ENCODE measurements around the gene GKN2.

DNA sequence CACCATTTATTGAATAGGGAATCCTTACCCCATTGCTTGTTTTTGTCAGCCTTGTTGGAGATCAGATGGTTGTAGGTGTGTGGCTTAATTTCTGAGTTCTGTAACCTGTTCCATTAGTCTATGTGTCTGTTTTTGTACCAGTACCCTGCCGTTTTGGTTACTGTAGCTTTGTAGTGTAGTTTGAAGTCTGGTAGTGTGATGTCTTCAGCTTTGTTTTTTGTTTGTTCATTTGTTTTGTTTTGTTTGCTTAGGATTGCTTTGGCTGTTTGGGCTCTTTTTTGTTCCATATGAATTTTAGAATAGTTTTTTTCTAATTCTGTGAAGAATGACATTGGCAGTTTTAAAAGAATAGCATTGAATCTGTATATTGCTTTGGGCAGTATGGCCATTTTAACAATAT lies 12.7 kb downstream of the GKN2 start:
- TF ChIP-seq, protein P1, sequence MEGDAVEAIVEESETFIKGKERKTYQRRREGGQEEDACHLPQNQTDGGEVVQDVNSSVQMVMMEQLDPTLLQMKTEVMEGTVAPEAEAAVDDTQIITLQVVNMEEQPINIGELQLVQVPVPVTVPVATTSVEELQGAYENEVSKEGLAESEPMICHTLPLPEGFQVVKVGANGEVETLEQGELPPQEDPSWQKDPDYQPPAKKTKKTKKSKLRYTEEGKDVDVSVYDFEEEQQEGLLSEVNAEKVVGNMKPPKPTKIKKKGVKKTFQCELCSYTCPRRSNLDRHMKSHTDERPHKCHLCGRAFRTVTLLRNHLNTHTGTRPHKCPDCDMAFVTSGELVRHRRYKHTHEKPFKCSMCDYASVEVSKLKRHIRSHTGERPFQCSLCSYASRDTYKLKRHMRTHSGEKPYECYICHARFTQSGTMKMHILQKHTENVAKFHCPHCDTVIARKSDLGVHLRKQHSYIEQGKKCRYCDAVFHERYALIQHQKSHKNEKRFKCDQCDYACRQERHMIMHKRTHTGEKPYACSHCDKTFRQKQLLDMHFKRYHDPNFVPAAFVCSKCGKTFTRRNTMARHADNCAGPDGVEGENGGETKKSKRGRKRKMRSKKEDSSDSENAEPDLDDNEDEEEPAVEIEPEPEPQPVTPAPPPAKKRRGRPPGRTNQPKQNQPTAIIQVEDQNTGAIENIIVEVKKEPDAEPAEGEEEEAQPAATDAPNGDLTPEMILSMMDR (IDR thresholded peaks at IDR 0.05), result no peak
- TF ChIP-seq POLR2A (IDR thresholded peaks at IDR 0.05), result no peak

All from tibial nerve (tissue), 3 donors.